Neural cell (in vitro differentiated cells): ENCODE measurements around the gene NAALAD2.

Experiments used
- EP300 ChIP-seq: fragments of 450-650 bp; conservative IDR thresholded peaks from 2 replicates; pipeline ENCODE4 v1.6.1; 2014; ENCODE audit warnings: antibody characterized with exemption, mild to moderate bottlenecking, moderate library complexity; ENCODE audit not compliant: poor library complexity, severe bottlenecking
- TF ChIP-seq, protein P1 (sequence below): fragments of 450-650 bp; IDR thresholded peaks from 2 replicates; pipeline ENCODE4 v1.5.1; 2014; ENCODE audit warnings: antibody characterized with exemption, mild to moderate bottlenecking, moderate library complexity; ENCODE audit not compliant: poor library complexity, severe bottlenecking

DNA sequence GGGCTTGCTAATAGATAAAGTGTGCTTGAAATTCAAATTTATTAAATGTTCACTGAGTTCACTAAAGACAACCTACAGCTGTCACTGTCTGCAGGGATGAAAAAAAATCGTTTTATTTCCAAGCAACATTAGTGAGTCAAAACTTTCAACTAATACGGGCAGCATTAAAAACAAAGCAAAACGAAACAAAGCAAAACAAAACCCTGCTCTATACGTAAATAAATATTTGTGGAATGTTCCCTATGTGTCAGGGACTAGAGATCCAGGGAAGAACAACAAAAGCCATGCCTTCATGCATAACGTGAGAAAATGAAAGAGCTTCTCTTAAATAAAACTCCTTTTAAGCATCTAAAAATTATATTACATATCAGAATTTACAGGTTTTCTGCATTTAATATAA is 553 bp downstream of the NAALAD2 start:
- TF ChIP-seq, protein P1, sequence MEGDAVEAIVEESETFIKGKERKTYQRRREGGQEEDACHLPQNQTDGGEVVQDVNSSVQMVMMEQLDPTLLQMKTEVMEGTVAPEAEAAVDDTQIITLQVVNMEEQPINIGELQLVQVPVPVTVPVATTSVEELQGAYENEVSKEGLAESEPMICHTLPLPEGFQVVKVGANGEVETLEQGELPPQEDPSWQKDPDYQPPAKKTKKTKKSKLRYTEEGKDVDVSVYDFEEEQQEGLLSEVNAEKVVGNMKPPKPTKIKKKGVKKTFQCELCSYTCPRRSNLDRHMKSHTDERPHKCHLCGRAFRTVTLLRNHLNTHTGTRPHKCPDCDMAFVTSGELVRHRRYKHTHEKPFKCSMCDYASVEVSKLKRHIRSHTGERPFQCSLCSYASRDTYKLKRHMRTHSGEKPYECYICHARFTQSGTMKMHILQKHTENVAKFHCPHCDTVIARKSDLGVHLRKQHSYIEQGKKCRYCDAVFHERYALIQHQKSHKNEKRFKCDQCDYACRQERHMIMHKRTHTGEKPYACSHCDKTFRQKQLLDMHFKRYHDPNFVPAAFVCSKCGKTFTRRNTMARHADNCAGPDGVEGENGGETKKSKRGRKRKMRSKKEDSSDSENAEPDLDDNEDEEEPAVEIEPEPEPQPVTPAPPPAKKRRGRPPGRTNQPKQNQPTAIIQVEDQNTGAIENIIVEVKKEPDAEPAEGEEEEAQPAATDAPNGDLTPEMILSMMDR = no peak
- TF ChIP-seq EP300 = no peak
